GM19324 (cell line): ENCODE measurements around the gene MRPL50.

Experiments
- ATAC-seq: cut with Tn5 transposase; IDR thresholded peaks from one replicate; pipeline ENCODE4 v1.9.1; 2021; ENCODE audit warnings: mild to moderate bottlenecking, moderate library complexity; ENCODE audit not compliant: unreplicated experiment, low FRiP score

The MRPL50 gene

DNA sequence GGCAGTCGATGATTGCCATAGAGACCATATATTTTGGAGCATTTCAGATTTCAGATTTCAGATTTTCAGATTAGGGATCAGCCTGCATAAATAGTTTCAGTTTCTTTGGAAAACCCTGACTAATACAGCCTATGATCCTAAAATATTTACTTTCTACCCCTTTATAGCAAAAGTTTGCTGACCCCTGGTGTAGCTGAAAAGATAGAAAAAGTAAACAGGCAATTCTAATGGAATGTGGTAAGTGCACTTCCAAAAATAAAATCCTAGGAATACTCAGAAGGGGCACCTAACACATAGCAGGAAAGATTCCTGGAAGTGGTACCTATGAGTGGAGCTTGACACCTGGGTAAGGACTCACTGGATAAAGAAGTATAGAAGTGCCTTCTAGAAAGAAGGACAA lies 48.1 kb downstream of the MRPL50 start:
- no peak for ATAC-seq

DNA sequence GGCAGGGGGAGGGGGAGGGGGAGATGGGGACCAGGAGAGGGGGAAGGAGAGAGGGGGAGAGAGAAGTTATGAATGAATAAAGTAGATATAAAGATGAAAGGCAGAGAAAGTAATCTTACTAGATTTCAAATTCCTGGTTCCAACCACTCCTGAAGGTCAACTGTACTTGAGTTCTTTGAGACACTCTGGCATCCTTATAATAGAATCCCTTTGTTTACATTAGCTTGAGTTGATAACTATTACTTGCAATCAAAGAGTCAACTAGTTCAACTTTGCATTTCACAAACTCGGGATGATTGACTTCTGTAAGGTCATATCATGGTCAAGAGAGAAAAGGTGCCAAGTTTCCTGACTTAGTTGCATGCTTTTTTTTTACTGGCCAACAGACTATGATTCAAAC lies 55.8 kb downstream of the MRPL50 start:
- ATAC-seq = no peak

DNA sequence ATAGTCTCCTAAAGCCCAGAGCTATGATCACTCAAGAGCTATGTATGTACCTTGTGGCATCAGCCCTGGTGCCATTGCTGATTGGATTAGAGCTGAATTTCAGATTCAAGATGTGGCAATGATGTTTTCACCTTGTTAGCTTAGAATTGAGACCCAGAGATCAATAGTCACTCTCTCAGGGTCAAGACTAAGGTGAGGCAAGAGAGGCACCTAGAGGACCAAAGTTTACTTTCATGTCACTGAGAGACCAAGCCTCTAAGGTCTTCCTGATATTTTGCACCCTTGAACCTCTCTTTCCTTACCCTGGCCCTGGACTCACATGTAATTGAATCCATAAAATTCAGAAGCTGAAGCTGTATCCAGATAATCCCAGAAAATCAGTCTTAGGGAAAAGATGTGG lies 56.5 kb downstream of the MRPL50 start:
- no peak for ATAC-seq
